HG03521 (cell line): Measurements from ENCODE around the gene CXorf51B.
"Not testable (repeated sequence)": the region's sequence is repeated elsewhere in the genome, so short reads cannot be mapped to it uniquely, and the experiment has no call there.

ENCODE experiments used
- ATAC-seq: cut with Tn5 transposase; IDR thresholded peaks from one replicate; pipeline ENCODE4 v1.9.1; 2021; ENCODE audit warnings: mild to moderate bottlenecking, moderate library complexity; ENCODE audit not compliant: unreplicated experiment

Gene CXorf51B

GRCh38 chrX:146809471-146809870 lies at the start of gene CXorf51B:
Gene CXorf51B (plus strand): TSS chrX:146809771. CDS start chrX:146809792, 21 bp downstream.
- not testable (repeated sequence) for ATAC-seq

GRCh38 chrX:146814644-146815043 lies 5.1 kb downstream of the CXorf51B start, which contains the start of gene CXorf51A:
Gene CXorf51A (minus strand): TSS chrX:146814744. CDS start chrX:146814723, 21 bp downstream.
- not testable (repeated sequence) for ATAC-seq

GRCh38 chrX:146831994-146832393 lies 22.4 kb downstream of the CXorf51B start:
- ATAC-seq, result no peak

- no peak for ATAC-seq
These were observed 44.7 kb downstream of the CXorf51B start for GRCh38 chrX:146854281-146854680.
